Measurements from ENCODE around the gene SIAE.

Gene SIAE

GRCh38 chr11:124612567-124613246 lies 60.8 kb downstream of the SIAE start:
- Histone ChIP-seq H3K4me3 (ENCODE audit: low read length) (no peak overlapping the region), H3K79me2 (ENCODE audit: control insufficient read depth, low read length) (no peaks in the 10 kb centered on the region), H3K4me2 (ENCODE audit: low read length) (no peak overlapping the region), H3K4me1 (ENCODE audit: control insufficient read depth, low read length) (no peaks in the 10 kb centered on the region), H3K27me3 (ENCODE audit: control insufficient read depth, low read length) (peaks cover 3% of the 10 kb centered on the region; the same call in 1 of the 2 replicates), H3K9me2 (replicated peaks; ENCODE audit: control insufficient read depth, low read length) (no peaks in the 10 kb centered on the region), H3K9me3 (ENCODE audit: control insufficient read depth, insufficient read depth, low read length) (no peaks in the 10 kb centered on the region), H3K27ac (ENCODE audit: low read depth, low read length) (no peak overlapping the region), H3K36me3 (ENCODE audit: control insufficient read depth, low read length) (no peaks in the 10 kb centered on the region), H4K20me1 (ENCODE audit: control insufficient read depth, insufficient read depth, low read depth, low read length) (no peaks in the 10 kb centered on the region), H3F3A (ENCODE audit: control insufficient read depth, insufficient read depth) (no peaks in the 10 kb centered on the region)
- TF ChIP-seq EZH2phosphoT487 (IDR thresholded peaks at IDR 0.05; ENCODE audit: borderline replicate concordance, low read length) (no peak), CTCF (IDR thresholded peaks at IDR 0.05; ENCODE audit: low read depth, low read length, poor library complexity, severe bottlenecking) (no peak)

- Histone ChIP-seq H3F3A (ENCODE audit: control insufficient read depth, insufficient read depth) (no peaks in the 10 kb centered on the region), H3K79me2 (ENCODE audit: control insufficient read depth, low read length) (no peaks in the 10 kb centered on the region), H3K9me3 (ENCODE audit: control insufficient read depth, insufficient read depth, low read length) (no peaks in the 10 kb centered on the region), H3K27me3 (ENCODE audit: control insufficient read depth, low read length) (peaks cover 3% of the 10 kb centered on the region; the same call in 1 of the 2 replicates), H4K20me1 (ENCODE audit: control insufficient read depth, insufficient read depth, low read depth, low read length) (no peaks in the 10 kb centered on the region), H3K27ac (ENCODE audit: low read depth, low read length) (no peak overlapping the region), H3K9me2 (replicated peaks; ENCODE audit: control insufficient read depth, low read length) (no peaks in the 10 kb centered on the region), H3K4me1 (ENCODE audit: control insufficient read depth, low read length) (no peaks in the 10 kb centered on the region), H3K4me3 (ENCODE audit: low read length) (no peak overlapping the region), H3K4me2 (ENCODE audit: low read length) (no peak overlapping the region), H3K36me3 (ENCODE audit: control insufficient read depth, low read length) (no peaks in the 10 kb centered on the region)
- TF ChIP-seq EZH2phosphoT487 (IDR thresholded peaks at IDR 0.05; ENCODE audit: borderline replicate concordance, low read length): no peak
- no peak for TF ChIP-seq CTCF (IDR thresholded peaks at IDR 0.05; ENCODE audit: low read depth, low read length, poor library complexity, severe bottlenecking)
These were observed 61.5 kb downstream of the SIAE start for GRCh38 chr11:124612045-124612444.

- H3K36me3 ChIP-seq (ENCODE audit: control insufficient read depth, low read length): no peaks in the 10 kb centered on the region
- H3K27me3 ChIP-seq (ENCODE audit: control insufficient read depth, low read length): peaks cover 3% of the 10 kb centered on the region; the same call in 1 of the 2 replicates
- no peak within 1 kb of the TSS for H3K4me2 ChIP-seq (ENCODE audit: low read length)
- H3K79me2 ChIP-seq (ENCODE audit: control insufficient read depth, low read length): no peaks in the 10 kb centered on the region
- no peak for TF ChIP-seq CTCF (IDR thresholded peaks at IDR 0.05; ENCODE audit: low read depth, low read length, poor library complexity, severe bottlenecking)
- no peaks in the 10 kb centered on the region for H4K20me1 ChIP-seq (ENCODE audit: control insufficient read depth, insufficient read depth, low read depth, low read length)
- H3K9me2 ChIP-seq (replicated peaks; ENCODE audit: control insufficient read depth, low read length): no peaks in the 10 kb centered on the region
- no peaks in the 10 kb centered on the region for H3K9me3 ChIP-seq (ENCODE audit: control insufficient read depth, insufficient read depth, low read length)
- no peak within 1 kb of the TSS for H3K27ac ChIP-seq (ENCODE audit: low read depth, low read length)
- no peak within 1 kb of the TSS for H3K4me3 ChIP-seq (ENCODE audit: low read length)
- H3K4me1 ChIP-seq (ENCODE audit: control insufficient read depth, low read length): no peaks in the 10 kb centered on the region
- H3F3A ChIP-seq (ENCODE audit: control insufficient read depth, insufficient read depth): no peaks in the 10 kb centered on the region
These were observed 62.5 kb downstream of the SIAE start, which contains the start of gene PANX3 for GRCh38 chr11:124611064-124611463. Gene PANX3, plus strand, starts transcription at chr11:124611428. Its CDS starts 129 bp downstream, at chr11:124611557.
